HS-27A (cell line): ENCODE data around the gene SAE1.

ENCODE experiments used
- DNase-seq: peaks from one replicate; pipeline ENCODE4 v3.0.0-alpha.2; 2012; ENCODE audit warnings: low read depth, missing footprints

The SAE1 gene

DNA sequence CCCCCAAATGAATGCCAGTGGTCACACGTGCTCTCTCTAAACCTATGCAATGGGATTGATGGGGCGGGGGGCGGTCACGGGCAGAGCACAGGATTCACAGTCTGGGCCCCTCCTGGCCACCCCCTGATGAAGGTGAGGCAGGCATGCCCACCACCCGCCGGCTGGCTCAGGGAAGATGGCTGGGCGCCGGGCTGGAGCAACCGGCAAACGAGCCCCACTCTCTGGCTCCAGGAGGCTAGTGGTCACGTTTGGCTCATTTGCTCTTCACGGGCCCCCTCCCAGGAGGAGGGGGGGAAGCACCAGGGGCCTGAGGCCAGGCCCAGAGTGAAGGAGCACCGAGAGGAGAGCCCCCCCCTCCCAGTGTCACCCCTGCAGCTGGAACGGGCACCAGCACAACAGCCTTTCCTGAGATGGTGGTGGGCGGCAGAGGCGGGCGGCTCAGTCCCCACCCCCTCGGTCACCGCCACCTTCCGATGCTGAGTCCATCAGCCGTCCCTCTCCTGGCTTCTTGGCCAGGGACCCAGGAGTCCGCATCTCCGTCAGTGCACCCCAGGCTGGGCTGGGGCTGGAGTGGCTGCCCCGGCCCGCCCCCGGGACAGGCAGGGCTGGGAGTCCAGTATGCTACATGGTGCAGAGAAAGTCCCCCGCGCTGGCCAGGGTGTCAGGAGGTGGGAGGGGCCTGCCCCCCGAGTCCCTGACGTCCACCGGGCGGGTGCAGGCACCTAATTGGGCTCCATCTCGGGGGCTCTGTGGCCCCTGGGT lies 90.6 kb downstream of the SAE1 start:
- DNase-seq, result no peak

- no peak for DNase-seq
These were observed 91.3 kb downstream of the SAE1 start for GRCh38 chr19:47221890-47222289.

- DNase-seq, result no peak
These were observed 95.3 kb downstream of the SAE1 start for GRCh38 chr19:47225746-47226425.

- no peak for DNase-seq
These were observed 96.1 kb downstream of the SAE1 start for GRCh38 chr19:47226426-47227351.

- peak; percentile 94 for DNase-seq
These were observed 96.9 kb downstream of the SAE1 start for GRCh38 chr19:47227352-47228167.

GRCh38 chr19:47228168-47228936 lies 97.7 kb downstream of the SAE1 start:
- no peak for DNase-seq

DNA sequence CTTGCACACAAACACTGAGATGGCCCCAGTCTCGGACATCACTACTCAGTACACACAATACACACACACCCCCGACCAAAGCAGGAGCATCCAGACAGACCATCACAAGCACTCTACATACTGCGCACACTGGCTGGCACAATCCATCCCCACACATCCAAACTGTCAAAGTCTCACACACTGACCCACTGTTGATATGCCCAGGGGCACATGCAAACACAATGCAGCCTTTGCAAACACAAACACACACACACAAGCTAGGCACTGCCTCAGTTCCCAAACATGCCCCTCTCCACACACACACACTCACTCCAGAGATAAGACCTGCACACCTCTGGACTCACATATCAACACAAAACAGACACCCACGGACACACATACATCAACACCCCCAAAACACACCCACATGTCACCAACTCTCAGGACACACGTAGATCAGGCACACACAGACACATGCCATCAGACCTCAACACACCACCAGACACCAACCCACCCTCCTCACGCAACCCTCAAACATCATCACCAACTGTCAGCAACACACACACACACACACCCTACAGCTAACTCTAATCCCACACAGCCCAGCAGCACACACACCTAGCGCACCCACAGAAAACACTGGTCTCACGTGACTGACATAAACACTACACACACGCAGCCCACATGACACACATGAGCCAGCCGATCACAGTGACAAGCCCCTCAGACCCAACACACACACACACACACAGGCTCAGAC lies 98.5 kb downstream of the SAE1 start:
- DNase-seq, result no peak

GRCh38 chr19:47229676-47230053 lies 99.0 kb downstream of the SAE1 start:
- no peak for DNase-seq

- DNase-seq, result no peak
These were observed 99.7 kb downstream of the SAE1 start for GRCh38 chr19:47230054-47230920.

DNA sequence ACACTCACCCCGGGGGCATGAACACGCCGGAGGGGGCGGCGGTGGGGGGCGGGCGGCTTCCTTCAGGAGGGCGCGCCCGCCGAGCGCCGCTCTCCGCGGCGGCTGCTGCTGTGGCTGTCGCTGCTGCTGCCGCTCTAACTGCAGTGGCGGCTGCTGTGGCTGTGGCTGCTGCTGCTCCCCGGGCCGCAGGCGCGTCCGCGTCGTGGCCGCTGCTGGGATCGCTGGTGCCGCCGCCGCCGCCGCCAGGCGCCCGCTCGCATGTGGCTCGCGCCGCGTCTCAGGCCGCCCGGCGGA lies 100.2 kb downstream of the SAE1 start, which contains the start of gene BBC3:
Gene BBC3 (minus strand): TSS at position 279 of the 294 bp plus-strand sequence. CDS start 2,768 bp downstream, outside the sequence.
- no peak for DNase-seq

- DNase-seq, result no peak
These were observed 100.8 kb downstream of the SAE1 start for GRCh38 chr19:47231215-47232054.

GRCh38 chr19:47232422-47233211 lies 102.0 kb downstream of the SAE1 start:
- DNase-seq, result no peak

GRCh38 chr19:47236072-47236675 lies 105.5 kb downstream of the SAE1 start:
- no peak for DNase-seq

GRCh38 chr19:47239152-47239551 lies 108.5 kb downstream of the SAE1 start:
- no peak for DNase-seq

DNA sequence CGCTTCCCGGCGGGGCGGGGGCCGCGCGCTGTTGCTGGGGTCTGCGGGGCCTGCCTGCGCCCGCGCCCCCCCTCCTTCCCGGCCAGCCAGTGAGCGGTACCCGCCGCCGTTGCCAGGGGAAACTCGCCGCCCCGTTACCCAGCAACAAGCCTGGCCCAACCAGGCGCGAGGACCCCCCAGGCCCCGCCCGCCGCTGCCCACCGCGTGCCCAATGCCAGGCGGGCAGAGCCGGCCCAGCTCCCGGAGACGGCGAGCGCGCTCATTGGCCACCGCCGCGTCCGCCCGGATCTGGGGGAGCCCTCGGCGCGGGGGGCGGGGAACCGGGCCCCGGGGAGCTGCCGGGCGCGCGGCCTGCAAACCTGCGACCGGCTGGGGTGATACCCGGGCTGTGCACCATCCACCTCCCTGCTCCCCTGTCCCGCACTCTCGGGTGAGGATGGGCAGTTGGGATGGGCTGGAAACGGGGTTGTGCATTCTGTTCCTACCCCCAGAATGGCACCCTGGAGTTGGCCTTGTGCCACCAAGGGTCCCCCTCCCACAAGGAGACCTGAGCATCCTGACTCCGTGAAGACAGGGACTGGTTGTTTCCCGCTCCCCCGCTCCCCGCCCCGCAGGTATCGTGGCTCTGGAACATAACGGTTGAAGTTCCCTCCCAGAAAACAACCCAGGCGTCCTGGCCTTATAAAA lies 109.1 kb downstream of the SAE1 start:
- DNase-seq, result no peak

DNA sequence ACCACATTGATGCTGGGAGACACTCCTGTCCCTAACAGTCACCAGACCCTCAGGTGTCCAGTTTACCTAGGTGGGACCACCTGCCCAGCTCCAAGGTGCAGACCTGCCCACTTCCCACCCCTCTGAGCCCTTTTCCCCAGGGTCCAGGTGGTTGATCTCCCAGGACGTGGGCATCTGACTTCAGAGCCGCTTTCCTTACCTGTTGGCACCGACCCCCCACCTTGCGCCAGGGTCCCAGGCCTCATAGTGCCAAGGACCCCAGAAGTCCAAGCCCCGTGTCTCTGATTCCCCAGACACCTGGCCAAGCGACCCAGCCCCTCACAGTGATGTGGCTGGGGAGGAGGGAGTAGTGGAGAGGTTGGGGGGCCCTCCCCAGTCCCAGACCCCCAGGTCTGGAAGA lies 109.9 kb downstream of the SAE1 start:
- no peak for DNase-seq
